Parathyroid adenoma (tissue), 2 donors: ENCODE results near the gene SH2D7.
A peak's percentile ranks its signal among the peaks of the same experiment; 100 is the strongest.

Experiments
- H2AFZ ChIP-seq: fragments of 300-600 bp; sonication (generic); one replicate; pipeline ENCODE4 v1.7.0; 2017; ENCODE audit warnings: antibody characterized with exemption, mild to moderate bottlenecking
- H3K27ac ChIP-seq: fragments of 300-600 bp; sonication (generic); one replicate; pipeline ENCODE4 v1.7.0; 2017
- H3K27me3 ChIP-seq: fragments of 300-600 bp; sonication (generic); one replicate; pipeline ENCODE4 v1.7.0; 2017; ENCODE audit warnings: low read length; ENCODE audit not compliant: control insufficient read depth, insufficient read depth
- H3K36me3 ChIP-seq: fragments of 300-600 bp; sonication (generic); one replicate; pipeline ENCODE4 v1.7.0; 2017; ENCODE audit warnings: low read length; ENCODE audit not compliant: control insufficient read depth, insufficient read depth
- H3K4me1 ChIP-seq: fragments of 300-600 bp; sonication (generic); one replicate; pipeline ENCODE4 v1.7.0; 2017; ENCODE audit warnings: control low read depth
- H3K4me2 ChIP-seq: fragments of 300-600 bp; sonication (generic); one replicate; pipeline ENCODE4 v1.7.0; 2017; ENCODE audit warnings: low read length
- H3K4me3 ChIP-seq: fragments of 300-600 bp; sonication (generic); one replicate; pipeline ENCODE4 v1.7.0; 2017; ENCODE audit warnings: low read depth, low read length
- H3K79me2 ChIP-seq: fragments of 300-600 bp; sonication (generic); one replicate; pipeline ENCODE4 v1.7.0; 2017; ENCODE audit warnings: control low read depth
- H3K9ac ChIP-seq: fragments of 300-600 bp; sonication (generic); one replicate; pipeline ENCODE4 v1.7.0; 2017; ENCODE audit warnings: mild to moderate bottlenecking
- H3K9me3 ChIP-seq: fragments of 300-600 bp; sonication (generic); one replicate; pipeline ENCODE4 v1.7.0; 2017; ENCODE audit warnings: low read length; ENCODE audit not compliant: control insufficient read depth
- CTCF ChIP-seq: fragments of 300-600 bp; sonication (generic); IDR thresholded peaks from one replicate; pipeline ENCODE4 v1.7.0; 2017; ENCODE audit warnings: antibody characterized with exemption, mild to moderate bottlenecking
- donor health status: primary hyperparathyroidism.

The SH2D7 gene

GRCh38 chr15:78104566-78105475, 12.5 kb downstream of the SH2D7 start:
- Histone ChIP-seq H3K9ac (no peak overlapping the region), H3K36me3 (no peaks in the 10 kb centered on the region), H3K27ac (no peak overlapping the region), H3K4me2 (no peak overlapping the region), H3K4me1 (no peaks in the 10 kb centered on the region), H3K27me3 (no peaks in the 10 kb centered on the region), H3K9me3 (no peaks in the 10 kb centered on the region), H3K4me3 (no peak overlapping the region), H2AFZ (no peak overlapping the region), H3K79me2 (no peaks in the 10 kb centered on the region)
- no peak for TF ChIP-seq CTCF

- TF ChIP-seq CTCF: no peak
- Histone ChIP-seq H3K27me3 (no peaks in the 10 kb centered on the region), H3K9ac (no peak overlapping the region), H3K9me3 (no peaks in the 10 kb centered on the region), H3K4me2 (no peak overlapping the region), H3K79me2 (no peaks in the 10 kb centered on the region), H3K4me3 (no peak overlapping the region), H3K36me3 (no peaks in the 10 kb centered on the region), H3K27ac (no peak overlapping the region), H2AFZ (no peak overlapping the region), H3K4me1 (no peaks in the 10 kb centered on the region)
Measured at GRCh38 chr15:78105476-78106241, 13.3 kb downstream of the SH2D7 start.

GRCh38 chr15:78107471-78107870, 15.1 kb downstream of the SH2D7 start:
- H3K9me3 ChIP-seq: no peaks in the 10 kb centered on the region
- H3K9ac ChIP-seq: no peak overlapping the region
- H3K36me3 ChIP-seq: no peaks in the 10 kb centered on the region
- H3K4me2 ChIP-seq: no peak overlapping the region
- no peaks in the 10 kb centered on the region for H3K4me1 ChIP-seq
- H3K27me3 ChIP-seq: no peaks in the 10 kb centered on the region
- H3K79me2 ChIP-seq: no peaks in the 10 kb centered on the region
- no peak for TF ChIP-seq CTCF
- H3K27ac ChIP-seq: no peak overlapping the region
- H2AFZ ChIP-seq: no peak overlapping the region
- H3K4me3 ChIP-seq: no peak overlapping the region

GRCh38 chr15:78108300-78109084, 16.1 kb downstream of the SH2D7 start:
- no peak overlapping the region for H2AFZ ChIP-seq
- TF ChIP-seq CTCF: peak; percentile 87
- H3K27ac ChIP-seq: no peak overlapping the region
- H3K4me2 ChIP-seq: no peak overlapping the region
- no peaks in the 10 kb centered on the region for H3K9me3 ChIP-seq
- H3K4me3 ChIP-seq: no peak overlapping the region
- H3K27me3 ChIP-seq: no peaks in the 10 kb centered on the region
- H3K36me3 ChIP-seq: no peaks in the 10 kb centered on the region
- no peaks in the 10 kb centered on the region for H3K4me1 ChIP-seq
- H3K79me2 ChIP-seq: no peaks in the 10 kb centered on the region
- H3K9ac ChIP-seq: no peak overlapping the region
